HG03135 (cell line): ENCODE measurements around the gene PPIG.
"Not testable (repeated sequence)": the region's sequence is repeated elsewhere in the genome, so short reads cannot be mapped to it uniquely, and the experiment has no call there.

ENCODE experiments used
- ATAC-seq: cut with Tn5 transposase; IDR thresholded peaks from one replicate; pipeline ENCODE4 v1.9.1; 2021; ENCODE audit warnings: mild to moderate bottlenecking, moderate library complexity; ENCODE audit not compliant: unreplicated experiment

The PPIG gene

GRCh38 chr2:169662744-169663143, 78.6 kb downstream of the PPIG start:
- no peak for ATAC-seq

GRCh38 chr2:169663247-169663646, 79.1 kb downstream of the PPIG start:
- ATAC-seq = no peak

- ATAC-seq = no peak
Observed at GRCh38 chr2:169664600-169664977, 80.4 kb downstream of the PPIG start.

GRCh38 chr2:169664978-169665930, 81.1 kb downstream of the PPIG start:
- no peak for ATAC-seq

GRCh38 chr2:169667583-169667982, 83.4 kb downstream of the PPIG start:
- ATAC-seq = no peak

- no peak for ATAC-seq
Observed at GRCh38 chr2:169670215-169670651, 86.1 kb downstream of the PPIG start.

- no peak for ATAC-seq
Observed at GRCh38 chr2:169670937-169671336, 86.8 kb downstream of the PPIG start.

- no peak for ATAC-seq
Observed at GRCh38 chr2:169672406-169672805, 88.3 kb downstream of the PPIG start.

- no peak for ATAC-seq
Observed at GRCh38 chr2:169673106-169673505, 89.0 kb downstream of the PPIG start.

GRCh38 chr2:169673921-169674320, 89.8 kb downstream of the PPIG start:
- ATAC-seq = no peak

GRCh38 chr2:169676357-169676756, 92.2 kb downstream of the PPIG start:
- ATAC-seq = no peak

GRCh38 chr2:169676850-169677249, 92.7 kb downstream of the PPIG start:
- no peak for ATAC-seq

GRCh38 chr2:169683054-169683424, 98.9 kb downstream of the PPIG start:
- no peak for ATAC-seq

- no peak for ATAC-seq
Observed at GRCh38 chr2:169683425-169684134, 99.4 kb downstream of the PPIG start.

- no peak for ATAC-seq
Observed at GRCh38 chr2:169684135-169684565, 100.0 kb downstream of the PPIG start.

- ATAC-seq = not testable (repeated sequence)
Observed at GRCh38 chr2:169684712-169685111, 100.6 kb downstream of the PPIG start.

- ATAC-seq = not testable (repeated sequence)
Observed at GRCh38 chr2:169686825-169687224, 102.7 kb downstream of the PPIG start.

- not testable (repeated sequence) for ATAC-seq
Observed at GRCh38 chr2:169687943-169688342, 103.8 kb downstream of the PPIG start.

GRCh38 chr2:169690958-169691357, 106.8 kb downstream of the PPIG start:
- no peak for ATAC-seq
